ENCODE measurements around the gene FSTL3.
A peak's percentile ranks its signal among the peaks of the same experiment; 100 is the strongest.

FSTL3 gene

GRCh38 chr19:676007-676338 lies 219 bp upstream of the FSTL3 start:
- TF ChIP-seq CTCF (IDR thresholded peaks at IDR 0.05; ENCODE audit: borderline replicate concordance, control extremely low read depth, extremely low read depth, insufficient read depth, missing control alignments), result no peak
- no peak for DNase-seq (ENCODE audit: low spot score)
- in situ Hi-C loops (cut with MboI; ENCODE audit: low sequenced_read_pairs, unreplicated experiment), result no loop called here

GRCh38 chr19:677201-677600 lies 1.0 kb downstream of the FSTL3 start:
- in situ Hi-C loops (cut with MboI; ENCODE audit: low sequenced_read_pairs, unreplicated experiment), result no loop called here
- no peak for DNase-seq (ENCODE audit: low spot score)
- no peak for TF ChIP-seq CTCF (IDR thresholded peaks at IDR 0.05; ENCODE audit: borderline replicate concordance, control extremely low read depth, extremely low read depth, insufficient read depth, missing control alignments)

GRCh38 chr19:677601-678436 lies 1.6 kb downstream of the FSTL3 start:
- in situ Hi-C loops (cut with MboI; ENCODE audit: low sequenced_read_pairs, unreplicated experiment), result no loop called here
- no peak for TF ChIP-seq CTCF (IDR thresholded peaks at IDR 0.05; ENCODE audit: borderline replicate concordance, control extremely low read depth, extremely low read depth, insufficient read depth, missing control alignments)
- DNase-seq (ENCODE audit: low spot score), result no peak

GRCh38 chr19:678791-679388 lies 2.7 kb downstream of the FSTL3 start:
- in situ Hi-C loops (cut with MboI; ENCODE audit: low sequenced_read_pairs, unreplicated experiment), result no loop called here
- TF ChIP-seq CTCF (IDR thresholded peaks at IDR 0.05; ENCODE audit: borderline replicate concordance, control extremely low read depth, extremely low read depth, insufficient read depth, missing control alignments), result no peak
- no peak for DNase-seq (ENCODE audit: low spot score)

GRCh38 chr19:679418-680286 lies 3.5 kb downstream of the FSTL3 start:
- in situ Hi-C loops (cut with MboI; ENCODE audit: low sequenced_read_pairs, unreplicated experiment), result no loop called here
- no peak for TF ChIP-seq CTCF (IDR thresholded peaks at IDR 0.05; ENCODE audit: borderline replicate concordance, control extremely low read depth, extremely low read depth, insufficient read depth, missing control alignments)
- no peak for DNase-seq (ENCODE audit: low spot score)

- in situ Hi-C loops (cut with MboI; ENCODE audit: low sequenced_read_pairs, unreplicated experiment), result no loop called here
- DNase-seq (ENCODE audit: low spot score), result peak; percentile 100
- peak; percentile 74 for TF ChIP-seq CTCF (IDR thresholded peaks at IDR 0.05; ENCODE audit: borderline replicate concordance, control extremely low read depth, extremely low read depth, insufficient read depth, missing control alignments)
Measured at GRCh38 chr19:680287-681028, 4.3 kb downstream of the FSTL3 start.

Measured in GM13976 (cell line).